LNCaP clone FGC (cell line): ENCODE measurements around the gene TPM3.
A peak's percentile ranks its signal among the peaks of the same experiment; 100 is the strongest.

Source experiments
- DNase-seq: peaks from one replicate; pipeline ENCODE4 v3.0.0-alpha.2; 2011; ENCODE audit warnings: low read depth
- H3K4me3 ChIP-seq: 2 replicates; pipeline ENCODE4 v1.5.1; 2011; ENCODE audit warnings: mild to moderate bottlenecking, low read depth, low read length, control low read depth
- CTCF ChIP-seq: IDR thresholded peaks from 2 replicates; pipeline ENCODE4 v1.5.1; 2012; ENCODE audit warnings: mild to moderate bottlenecking; ENCODE audit not compliant: control insufficient read depth, insufficient read depth; ENCODE audit errors: extremely low read depth

The TPM3 gene

GRCh38 chr1:154159554-154159953, 32.3 kb downstream of the TPM3 start:
- TF ChIP-seq CTCF = no peak
- DNase-seq = no peak
- no peak overlapping the region for H3K4me3 ChIP-seq

GRCh38 chr1:154158307-154159125, 33.4 kb downstream of the TPM3 start:
- no peak overlapping the region for H3K4me3 ChIP-seq
- no peak for TF ChIP-seq CTCF
- DNase-seq = no peak

- no peak for TF ChIP-seq CTCF
- H3K4me3 ChIP-seq = no peak overlapping the region
- no peak for DNase-seq
Observed at GRCh38 chr1:154157520-154158306, 34.2 kb downstream of the TPM3 start.

GRCh38 chr1:154155251-154155650, 36.6 kb downstream of the TPM3 start:
- H3K4me3 ChIP-seq = no peak overlapping the region
- TF ChIP-seq CTCF = no peak
- DNase-seq = peak; percentile 68

- H3K4me3 ChIP-seq = no peak within 1 kb of the TSS
- TF ChIP-seq CTCF = no peak
- DNase-seq = no peak
Observed at GRCh38 chr1:154154534-154155191, 37.2 kb downstream of the TPM3 start, which contains the start of gene NUP210L. Gene NUP210L (minus strand): TSS chr1:154155073.

- no peak overlapping the region for H3K4me3 ChIP-seq
- TF ChIP-seq CTCF = no peak
- no peak for DNase-seq
Observed at GRCh38 chr1:154154053-154154452, 37.8 kb downstream of the TPM3 start.
